GM18507 (cell line): Measurements from ENCODE around the gene USP34.

Source experiments
- DNase-seq: peaks from one replicate; pipeline ENCODE4 v3.0.0; 2011; ENCODE audit warnings: low read depth; ENCODE audit not compliant: insufficient read length; ENCODE audit errors: extremely low spot score
- FAIRE-seq: peaks from 2 replicates; lab custom pipeline; 2011; peaks lifted over from hg19 to GRCh38; lab: Jason Lieb, UNC

The USP34 gene

DNA sequence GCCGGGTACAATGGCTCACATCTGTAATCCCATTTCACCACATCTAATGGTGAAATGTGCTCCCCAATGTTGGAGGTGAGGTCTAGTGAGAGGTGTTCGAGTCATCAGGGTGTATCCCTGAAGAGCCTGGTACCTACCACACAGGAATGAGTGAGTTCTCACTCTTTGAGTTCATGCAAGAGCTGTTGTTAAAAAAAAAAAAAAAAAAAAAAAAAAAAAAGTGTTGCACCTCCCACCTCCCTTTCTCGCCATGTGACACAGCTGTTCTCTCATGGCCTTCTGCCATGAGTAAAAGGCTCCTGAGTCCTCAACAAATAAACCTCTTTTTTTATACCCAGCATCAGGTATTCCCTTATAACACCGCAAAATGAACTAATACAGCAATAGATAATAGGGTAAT is 202.6 kb downstream of the USP34 start:
- DNase-seq (no peak), FAIRE-seq (no peak)

- FAIRE-seq, result no peak
Measured at GRCh38 chr2:61266632-61267505, 204.0 kb downstream of the USP34 start.

DNA sequence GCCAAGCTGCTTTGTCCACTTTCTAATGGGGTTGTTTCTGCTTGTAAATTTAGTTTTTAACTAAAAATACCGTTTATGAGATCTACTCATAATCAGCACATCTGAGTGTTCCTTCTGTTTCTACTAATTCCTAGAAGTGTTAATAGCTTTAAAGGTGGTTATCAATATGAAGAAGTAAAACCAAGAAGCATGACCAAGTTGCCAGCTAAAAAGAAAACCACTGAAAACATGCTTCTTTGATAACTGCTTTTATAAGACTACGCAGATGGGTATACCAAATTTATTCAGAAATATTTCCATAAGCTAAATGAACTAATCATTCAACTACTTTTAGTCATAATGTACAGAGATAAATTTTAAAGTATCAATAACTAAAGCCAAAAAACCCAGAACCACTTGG is 207.1 kb downstream of the USP34 start:
- FAIRE-seq (no peak), DNase-seq (no peak)

More at GRCh38 chr2:61266632-61267505, 204.0 kb downstream of the USP34 start:
- DNase-seq, result no peak

- FAIRE-seq, result no peak
- DNase-seq, result no peak
Measured at GRCh38 chr2:61262699-61263098, 208.2 kb downstream of the USP34 start.

DNA sequence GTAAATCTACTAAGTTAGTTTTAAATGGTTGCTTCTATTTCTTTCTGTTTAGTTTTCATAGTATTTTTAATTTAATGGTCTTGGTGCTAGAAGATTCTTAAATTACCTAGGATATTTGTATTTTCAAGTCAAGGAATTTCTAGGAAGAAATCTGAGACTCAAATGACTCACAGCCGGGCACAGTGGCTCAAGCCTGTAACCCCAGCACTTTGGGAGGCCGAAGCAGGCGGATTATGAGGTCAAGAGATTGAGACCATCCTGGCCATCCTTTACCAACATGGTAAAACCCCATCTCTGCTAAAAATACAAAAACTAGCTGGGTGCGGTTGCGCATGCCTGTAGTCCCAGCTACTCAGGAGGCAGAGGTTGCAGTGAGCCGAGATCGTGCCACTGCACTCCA is 213.4 kb downstream of the USP34 start:
- no peak for DNase-seq
- FAIRE-seq, result no peak

GRCh38 chr2:61255580-61256437 is 215.1 kb downstream of the USP34 start:
- FAIRE-seq (no peak), DNase-seq (no peak)

DNA sequence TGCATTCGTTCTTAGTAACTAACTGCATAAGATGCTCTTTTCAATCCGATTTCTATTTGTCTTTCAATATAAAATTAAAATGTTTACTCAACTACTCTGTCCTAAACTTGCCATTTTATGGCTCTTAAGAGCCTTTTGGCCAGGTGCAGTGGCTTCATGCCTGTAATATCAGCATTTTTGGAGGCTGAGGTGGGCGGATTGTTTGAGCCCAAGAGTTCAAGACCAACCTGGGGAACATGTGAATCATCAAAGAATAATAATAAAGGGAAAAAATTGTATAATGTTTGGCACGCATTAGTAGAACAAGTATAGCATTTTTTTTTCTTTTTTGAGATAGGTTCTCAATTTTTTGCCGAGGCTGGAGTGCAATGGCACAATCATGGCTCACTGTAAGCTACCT is 216.4 kb downstream of the USP34 start:
- FAIRE-seq (no peak), DNase-seq (no peak)

- FAIRE-seq, result no peak
- DNase-seq, result no peak
Measured at GRCh38 chr2:61253136-61253535, 217.8 kb downstream of the USP34 start.

DNA sequence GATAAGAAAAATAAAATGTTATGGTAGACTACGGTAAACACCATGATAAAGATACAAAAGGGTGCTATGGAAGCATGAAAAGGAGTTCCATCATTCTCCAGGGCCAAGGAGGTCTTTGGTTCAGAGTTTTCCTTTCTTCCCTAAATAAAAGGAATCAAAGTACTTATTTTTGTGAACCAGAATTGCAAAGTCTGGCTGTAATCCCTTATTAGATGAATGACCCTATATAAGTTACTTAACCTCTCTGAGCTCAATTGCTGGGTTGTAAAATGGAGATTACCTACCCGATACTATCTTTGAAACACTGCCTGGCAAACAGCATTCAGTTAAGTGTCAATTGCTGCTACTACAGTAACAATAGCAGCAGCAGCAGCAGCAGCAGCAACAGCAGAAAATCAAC is 218.9 kb downstream of the USP34 start:
- FAIRE-seq, result no peak
- DNase-seq, result no peak

GRCh38 chr2:61249521-61250071 is 221.3 kb downstream of the USP34 start:
- no peak for DNase-seq
- FAIRE-seq, result no peak

GRCh38 chr2:61247204-61247812 is 223.6 kb downstream of the USP34 start:
- FAIRE-seq, result no peak

DNA sequence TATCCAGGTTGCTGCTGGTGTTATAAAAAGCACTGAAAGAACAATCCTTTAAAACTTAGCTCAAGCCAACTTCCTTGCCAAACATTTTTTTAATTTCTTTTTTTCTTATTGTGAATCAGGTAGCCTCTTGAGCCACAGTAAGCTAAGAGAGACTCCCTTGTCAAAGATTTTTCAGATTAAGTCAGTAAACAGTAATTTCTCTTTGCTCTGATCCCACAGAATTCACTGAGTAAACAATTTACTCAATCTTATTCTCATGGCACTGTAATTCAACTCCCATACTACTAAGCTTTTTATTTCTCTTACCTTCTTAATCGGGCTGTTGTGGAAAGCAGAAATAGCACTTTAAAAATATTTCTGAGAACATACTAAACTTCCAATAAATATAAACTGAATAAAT is 226.2 kb downstream of the USP34 start:
- DNase-seq, result no peak
- no peak for FAIRE-seq

More at GRCh38 chr2:61247204-61247812, 223.6 kb downstream of the USP34 start:
- no peak for DNase-seq

GRCh38 chr2:61241266-61241665 is 229.6 kb downstream of the USP34 start:
- DNase-seq (no peak), FAIRE-seq (no peak)

- FAIRE-seq, result peak; percentile 65
- DNase-seq, result no peak
Measured at GRCh38 chr2:61238219-61239012, 232.5 kb downstream of the USP34 start.

GRCh38 chr2:61235716-61236115 is 235.2 kb downstream of the USP34 start:
- FAIRE-seq (no peak), DNase-seq (no peak)

DNA sequence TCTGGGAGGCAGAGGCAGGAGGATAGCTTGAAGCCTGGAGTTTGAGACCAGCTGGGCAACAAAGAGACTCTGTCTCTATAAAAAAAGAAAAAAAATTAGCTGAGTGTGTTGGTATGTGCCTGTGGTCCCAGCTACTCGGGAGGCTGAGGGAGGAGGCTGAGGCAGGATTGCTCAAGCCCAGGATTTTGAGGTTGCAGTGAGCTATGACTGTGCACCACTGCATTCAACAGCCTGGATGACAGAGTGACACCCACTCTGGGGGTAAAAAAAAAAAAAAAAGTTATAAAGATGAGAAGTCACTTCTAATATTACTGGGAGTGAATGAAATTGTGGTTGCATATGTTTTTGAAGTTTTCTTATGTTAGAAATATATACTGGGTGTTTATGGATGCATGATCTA is 237.3 kb downstream of the USP34 start:
- FAIRE-seq (no peak), DNase-seq (no peak)

DNA sequence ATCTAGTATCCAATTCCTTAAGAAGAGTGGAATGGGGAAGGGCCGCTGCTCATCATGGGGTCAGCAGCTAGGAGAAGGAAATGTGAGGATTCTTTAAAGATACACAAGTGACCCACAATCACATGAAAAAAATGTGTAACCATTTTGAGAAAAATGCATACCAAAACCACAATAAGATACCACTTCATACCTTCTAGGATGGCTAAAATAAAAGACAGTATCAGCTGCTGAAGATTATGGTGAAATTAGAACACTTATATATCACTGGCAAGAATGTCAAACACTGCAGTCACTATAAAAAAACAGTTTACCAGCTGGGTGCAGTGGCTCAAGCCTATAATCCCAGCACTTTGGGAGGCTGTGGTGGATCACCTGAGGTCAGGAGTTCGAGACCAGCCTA is 241.0 kb downstream of the USP34 start:
- DNase-seq, result no peak
- no peak for FAIRE-seq

GRCh38 chr2:61222567-61222966 is 248.3 kb downstream of the USP34 start:
- no peak for DNase-seq
- FAIRE-seq, result no peak

DNA sequence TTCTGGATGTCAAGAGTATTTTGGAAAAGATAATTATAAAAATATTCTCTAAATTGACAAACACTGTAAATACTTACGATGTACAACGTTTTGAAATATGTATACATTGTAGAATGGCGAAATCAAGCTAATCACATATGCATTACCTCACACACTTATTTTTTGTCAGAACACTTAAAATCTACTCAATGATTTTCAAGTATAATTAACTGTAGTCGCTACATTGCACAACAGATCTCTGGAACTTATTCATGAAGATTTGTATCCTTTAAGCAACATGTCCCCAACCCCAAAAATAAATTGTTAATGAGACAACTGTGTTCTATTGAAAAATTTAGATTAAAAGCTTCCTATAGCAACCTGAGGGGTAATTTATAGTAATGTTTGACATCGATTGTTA is 249.1 kb downstream of the USP34 start:
- no peak for FAIRE-seq

More for the DNA sequence above, 249.1 kb downstream of the USP34 start:
- DNase-seq, result no peak
